HG03139 (cell line): ENCODE measurements around the gene VWA8.
"Not testable (repeated sequence)": the region's sequence is repeated elsewhere in the genome, so short reads cannot be mapped to it uniquely, and the experiment has no call there.

Experiments
- ATAC-seq: cut with Tn5 transposase; IDR thresholded peaks from one replicate; pipeline ENCODE4 v1.9.1; 2021; ENCODE audit not compliant: unreplicated experiment

The VWA8 gene

GRCh38 chr13:41751734-41752445 is 209.0 kb downstream of the VWA8 start:
- ATAC-seq: no peak

DNA sequence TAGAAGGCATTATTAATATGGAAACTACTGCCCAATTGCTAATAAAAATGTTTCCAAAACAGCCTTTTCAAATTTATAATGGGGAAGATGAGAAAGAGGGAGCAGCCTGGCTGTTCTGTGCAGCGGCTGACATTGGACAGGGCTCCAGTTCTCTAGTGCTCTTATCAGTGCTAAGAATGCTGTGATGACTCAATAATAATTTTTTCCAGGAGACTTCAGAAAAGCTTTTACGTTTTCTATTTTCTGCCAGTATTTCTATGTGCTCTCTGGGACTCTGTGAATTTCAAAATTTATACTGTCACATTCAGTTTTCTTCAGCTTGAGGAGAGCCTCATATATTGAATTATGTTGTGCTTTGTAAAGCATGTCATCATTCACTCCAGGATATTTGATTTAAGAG is 209.6 kb downstream of the VWA8 start:
- no peak for ATAC-seq

DNA sequence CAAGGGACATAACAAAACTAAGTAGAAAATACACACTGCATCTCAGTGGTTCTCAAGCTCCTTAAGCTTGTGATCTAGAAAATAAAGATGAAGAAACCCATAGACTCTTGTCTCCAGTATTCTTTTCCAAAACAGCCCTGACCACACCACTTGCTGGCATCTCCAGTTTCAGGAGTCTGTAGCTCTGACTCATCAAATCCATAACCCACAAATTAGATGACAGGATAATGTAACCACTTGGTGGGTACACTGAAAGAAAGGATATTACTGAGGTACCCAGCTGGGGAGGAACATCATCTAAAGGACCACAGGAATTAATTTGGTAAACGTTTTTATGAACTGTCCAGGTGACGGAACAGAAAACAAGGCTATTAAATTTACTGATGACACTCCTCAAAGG is 214.7 kb downstream of the VWA8 start:
- ATAC-seq: no peak

DNA sequence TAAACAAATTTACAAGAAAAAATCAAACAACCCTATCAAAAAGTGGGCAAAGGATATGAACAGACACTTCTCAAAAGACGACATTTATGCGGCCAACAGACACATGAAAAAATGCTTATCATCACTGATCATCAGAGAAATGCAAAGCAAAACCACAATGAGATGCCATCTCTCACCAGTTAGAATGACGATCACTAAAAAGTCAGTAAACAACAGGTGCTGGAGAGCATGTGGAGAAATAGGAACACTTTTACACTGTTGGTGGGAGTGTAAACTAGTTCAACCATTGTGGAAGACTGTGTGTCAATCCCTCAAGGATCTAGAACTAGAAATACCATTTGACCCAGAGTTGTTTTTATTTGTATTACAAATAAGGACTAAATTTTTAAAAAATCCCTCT is 215.4 kb downstream of the VWA8 start:
- ATAC-seq: not testable (repeated sequence)

DNA sequence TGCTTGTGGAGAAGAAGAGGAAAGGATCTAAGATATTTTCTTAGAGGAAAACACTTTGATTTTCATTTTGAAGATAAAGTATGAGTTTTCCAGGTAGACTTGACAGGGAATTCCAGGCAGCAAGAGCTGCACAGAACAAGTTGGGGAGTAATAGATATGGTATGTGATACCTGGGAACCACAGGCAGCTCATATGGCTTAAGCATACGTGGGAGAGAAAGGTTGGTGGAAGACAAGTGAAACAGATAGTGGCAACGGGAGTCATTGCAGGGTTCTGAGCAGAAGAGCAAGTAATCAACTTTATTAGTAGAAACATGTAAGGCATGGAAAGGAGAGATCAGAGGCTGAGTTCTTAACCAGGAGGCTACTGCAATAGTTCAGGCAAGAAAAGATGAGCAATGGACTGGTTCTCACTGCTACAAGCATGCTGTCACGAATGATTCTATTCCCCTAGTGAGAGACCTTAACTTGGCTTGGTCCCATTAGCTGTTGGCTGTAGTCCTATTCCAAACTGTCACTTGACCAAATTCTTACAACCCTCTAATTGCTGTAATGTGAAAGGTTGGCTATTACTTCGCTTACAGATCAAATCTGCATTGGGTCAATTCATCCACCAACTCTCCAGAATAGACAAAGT is 217.9 kb downstream of the VWA8 start:
- ATAC-seq: no peak

GRCh38 chr13:41740479-41740878 is 220.4 kb downstream of the VWA8 start:
- ATAC-seq: no peak

DNA sequence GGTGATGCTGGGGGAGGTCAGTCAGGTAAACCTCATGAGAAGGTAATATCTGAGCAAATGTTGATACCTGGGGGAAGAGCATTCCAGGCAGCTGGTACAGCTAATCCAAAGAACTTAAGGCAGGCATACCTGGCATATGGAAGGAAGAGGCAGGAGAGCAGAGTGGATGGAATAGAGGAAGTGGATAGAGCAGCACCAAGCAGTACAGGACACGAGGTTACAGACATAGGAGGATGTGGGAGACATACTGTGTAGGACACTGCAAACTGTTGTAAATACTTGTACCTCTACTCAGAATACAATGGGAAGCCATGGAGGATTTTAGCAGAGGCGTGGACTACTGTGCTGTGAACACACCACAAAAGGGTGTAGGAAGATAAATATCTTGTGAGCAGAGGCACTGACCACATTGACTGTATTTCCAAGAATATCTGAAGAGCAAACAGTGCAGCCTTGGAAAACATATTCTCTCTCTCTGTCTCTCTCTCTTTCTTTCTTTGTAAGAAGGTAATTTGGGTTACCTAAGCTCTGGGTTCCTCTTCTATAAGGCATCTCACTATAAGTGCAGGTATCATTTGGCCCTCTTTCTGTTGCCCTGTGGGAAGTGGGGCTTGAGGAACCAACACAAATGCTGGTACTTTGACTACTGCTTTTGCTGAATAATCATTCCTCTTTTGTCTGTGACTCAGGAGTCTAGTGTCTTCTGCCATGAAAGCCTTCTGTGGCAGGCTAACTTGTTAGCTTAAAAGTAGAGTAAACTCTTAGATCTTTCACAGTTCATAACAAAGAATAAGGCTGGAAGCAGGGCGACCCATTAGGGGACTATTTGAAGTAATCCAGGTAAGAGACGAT is 238.0 kb downstream of the VWA8 start:
- no peak for ATAC-seq

GRCh38 chr13:41720839-41721561 is 239.9 kb downstream of the VWA8 start:
- no peak for ATAC-seq

- no peak for ATAC-seq
Measured at GRCh38 chr13:41716236-41716635, 244.7 kb downstream of the VWA8 start.

DNA sequence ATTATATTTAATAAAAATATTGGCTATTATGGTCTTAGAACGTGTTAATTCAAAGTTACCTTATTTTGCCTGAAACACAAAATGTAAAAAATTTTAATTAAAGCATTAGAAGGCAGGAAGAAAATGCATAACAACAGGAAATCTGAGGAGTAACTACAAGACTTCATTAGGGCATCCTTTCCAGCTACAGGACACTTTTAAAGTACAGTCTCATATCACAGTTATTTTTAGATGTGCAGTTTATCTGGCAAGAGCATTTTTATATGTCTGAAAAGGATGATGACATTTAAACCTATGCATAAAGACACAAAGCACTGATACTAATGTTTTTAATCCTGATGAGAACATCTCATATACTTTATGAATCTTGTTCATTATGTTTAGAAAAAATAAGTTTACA is 247.5 kb downstream of the VWA8 start:
- no peak for ATAC-seq

- no peak for ATAC-seq
Measured at GRCh38 chr13:41710771-41711170, 250.1 kb downstream of the VWA8 start.

- ATAC-seq: no peak
Measured at GRCh38 chr13:41709511-41709910, 251.4 kb downstream of the VWA8 start.

DNA sequence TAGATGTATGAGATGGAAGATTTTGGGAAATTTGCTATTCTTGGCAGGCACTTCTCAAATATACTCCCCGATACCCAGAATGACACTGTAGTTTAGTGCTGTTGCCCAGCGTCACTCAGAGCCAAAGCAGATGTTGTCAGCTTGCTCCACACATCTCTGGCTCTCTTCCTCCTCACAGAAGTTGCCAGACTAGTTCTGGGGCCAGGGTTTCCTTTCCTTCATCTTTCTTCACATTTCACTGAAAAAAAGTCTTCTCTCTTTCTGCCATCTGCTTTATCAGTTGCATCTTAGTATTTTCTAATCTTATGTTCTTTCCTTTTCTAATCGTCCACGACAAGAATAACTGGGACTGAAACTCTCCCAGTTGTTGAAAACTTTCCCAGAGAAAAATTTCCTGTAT is 252.2 kb downstream of the VWA8 start:
- ATAC-seq: no peak

DNA sequence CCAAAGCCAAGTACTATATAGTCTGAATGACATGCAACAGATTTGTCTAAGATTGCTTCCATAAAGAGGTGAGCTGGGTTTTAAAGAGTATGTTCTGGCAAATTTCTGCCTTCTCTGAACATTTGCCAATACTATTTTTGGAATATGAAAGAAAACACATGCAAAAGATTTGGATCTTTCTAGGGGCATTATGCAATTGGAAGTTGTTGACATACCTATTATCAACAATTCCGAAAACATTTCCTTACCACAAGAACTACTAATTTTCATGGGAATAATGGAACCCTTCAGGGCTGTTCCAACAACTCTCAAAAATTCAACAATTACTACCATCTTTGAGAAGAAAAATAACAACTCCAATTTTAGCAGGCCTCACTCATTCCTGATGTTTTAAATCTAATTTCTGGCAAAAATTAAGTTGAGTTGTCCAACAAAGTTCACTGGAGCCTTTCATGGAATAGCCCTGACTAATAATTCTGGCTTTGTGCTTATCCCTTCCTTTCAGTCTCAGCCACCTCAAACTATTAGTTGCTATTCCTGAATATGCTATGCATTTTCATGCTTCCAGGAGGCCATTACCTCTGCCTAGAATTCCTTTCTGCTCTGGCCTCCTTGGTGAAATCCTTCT is 253.6 kb downstream of the VWA8 start:
- no peak for ATAC-seq

GRCh38 chr13:41706152-41706551 is 254.8 kb downstream of the VWA8 start:
- no peak for ATAC-seq

DNA sequence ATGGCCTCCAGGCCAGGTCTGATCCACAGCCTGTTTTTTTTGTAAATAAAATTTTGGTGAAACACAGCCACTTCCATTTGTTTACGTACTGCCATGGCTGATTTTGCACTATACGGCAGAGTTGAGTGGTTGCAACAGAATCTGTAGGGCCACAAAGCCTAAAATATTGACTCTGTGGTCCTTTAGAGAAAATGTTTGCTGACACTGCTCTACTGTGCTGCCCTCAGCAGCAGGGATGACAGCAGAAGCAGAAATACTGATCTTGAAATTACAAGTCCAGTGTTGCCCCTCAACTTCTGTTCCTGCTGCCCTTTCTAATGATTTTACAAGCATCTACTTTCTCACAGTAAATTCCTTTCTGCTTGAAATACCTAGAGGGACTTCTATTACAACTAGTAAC is 258.4 kb downstream of the VWA8 start:
- no peak for ATAC-seq

DNA sequence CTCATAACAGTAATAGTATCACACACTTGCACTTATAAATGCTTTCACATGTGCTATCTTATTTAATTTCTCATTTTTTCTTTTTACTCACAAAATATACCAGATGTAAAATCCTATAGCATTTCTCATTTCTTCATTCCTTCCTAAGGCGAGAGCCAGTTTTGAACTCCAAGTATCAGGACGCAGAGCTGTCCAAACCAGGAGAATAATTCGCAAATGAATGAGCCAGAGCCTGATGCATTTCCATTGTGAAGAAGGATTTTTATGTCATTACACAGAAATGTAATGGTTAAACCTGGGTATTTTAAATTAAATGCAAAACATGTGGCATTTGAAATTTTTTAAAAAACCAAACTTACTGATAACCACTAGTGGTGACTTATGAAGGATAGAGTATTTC is 259.2 kb downstream of the VWA8 start:
- no peak for ATAC-seq

GRCh38 chr13:41700790-41701310 is 260.1 kb downstream of the VWA8 start:
- ATAC-seq: no peak

DNA sequence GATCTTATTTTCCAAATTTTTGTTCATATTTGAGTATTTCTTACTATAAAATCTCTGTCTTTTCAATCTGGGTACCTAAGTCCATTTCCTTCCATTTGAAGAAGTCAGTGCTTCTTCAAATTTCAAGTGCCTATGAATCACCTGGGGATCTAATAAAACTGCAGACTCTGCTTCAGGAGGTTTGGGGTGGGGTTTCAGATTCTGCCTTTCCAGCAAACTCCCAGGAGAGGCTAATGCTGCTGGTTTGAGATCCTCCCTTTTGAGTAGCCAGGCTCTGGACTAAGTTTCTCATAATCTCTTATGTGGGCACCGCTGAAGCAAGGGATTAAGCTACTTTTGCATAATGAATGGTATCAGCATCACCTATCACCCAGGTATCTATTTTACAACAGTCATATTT is 261.1 kb downstream of the VWA8 start:
- no peak for ATAC-seq

GRCh38 chr13:41697578-41697977 is 263.3 kb downstream of the VWA8 start:
- ATAC-seq: no peak
